ENCODE results near the gene ZSWIM6. TPM values are rescaled to one million over a fixed set of nuclear protein-coding genes. Genes with fewer than 3 reads are reported as not detected.
"Not testable (repeated sequence)": the region's sequence is repeated elsewhere in the genome, so short reads cannot be mapped to it uniquely, and the experiment has no call there.

ZSWIM6 gene
- total and polyA plus RNA-seq, 4 experiments from 2014 or later = 0.23 to 11.3 (median 5.5) TPM

DNA sequence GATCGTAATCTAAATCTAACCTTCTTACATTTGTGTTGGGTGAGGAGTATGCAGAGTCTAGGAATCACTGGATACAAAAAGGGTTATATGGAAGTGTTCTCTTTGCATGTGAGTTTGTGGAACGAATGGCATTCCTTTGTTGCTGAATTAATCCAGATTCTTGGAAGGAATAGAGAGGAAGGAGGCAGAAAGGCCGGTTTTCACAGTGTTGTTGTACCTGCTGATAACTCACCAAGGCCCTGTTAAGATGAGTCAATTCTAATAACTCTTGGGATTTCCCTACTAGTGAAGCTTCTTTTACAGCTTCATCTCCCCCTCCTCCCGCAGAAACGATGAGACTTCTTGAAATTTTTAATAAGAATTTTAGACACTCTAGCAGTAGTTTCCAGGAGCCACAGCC is 84.0 kb downstream of the ZSWIM6 start:
- no peaks in the 10 kb centered on the region for H3K9me3 ChIP-seq (ENCODE audit: control insufficient read depth in 1 of 2, low read length in 2 of 2)
- H3K4me3 ChIP-seq (ENCODE audit: low read length in 2 of 2) = no peak overlapping the region
- intact Hi-C loops (cut with micrococcal nuclease) = no loop called here
- H3K27ac ChIP-seq (ENCODE audit: low read depth, low read length) = no peak overlapping the region
- H3K36me3 ChIP-seq (ENCODE audit: insufficient read depth, low read length) = no peaks in the 10 kb centered on the region
- H3K4me1 Mint-ChIP-seq = peaks cover 15 to 33% (median 29%) of the 10 kb centered on the region in 4 donors
- DNase-seq = no peak
- CTCF ChIA-PET (ENCODE audit: partially characterized antibody) = no interaction called here
- no peaks in the 10 kb centered on the region for H3K27me3 Mint-ChIP-seq
- peaks cover 0 to 2% (median 0%) of the 10 kb centered on the region in 8 donors for H3K9me3 Mint-ChIP-seq
- H3K36me3 Mint-ChIP-seq = no peaks in the 10 kb centered on the region
- peak overlapping the region in 1 of 7 donors; percentile 27 for H3K27ac Mint-ChIP-seq
- no peaks in the 10 kb centered on the region for H3K27me3 ChIP-seq (ENCODE audit: insufficient read depth, low read length)
- POLR2A ChIA-PET (ENCODE audit: partially characterized antibody) = no interaction called here
- H3K4me3 Mint-ChIP-seq = no peak overlapping the region
- H3K4me1 ChIP-seq (ENCODE audit: insufficient read depth, low read length) = no peaks in the 10 kb centered on the region

GRCh38 chr5:61416420-61416819 is 84.4 kb downstream of the ZSWIM6 start:
- CTCF ChIA-PET (ENCODE audit: partially characterized antibody) = no interaction called here
- intact Hi-C loops (cut with micrococcal nuclease) = no loop called here
- POLR2A ChIA-PET (ENCODE audit: partially characterized antibody) = no interaction called here
- Histone ChIP-seq H3K27me3 (ENCODE audit: insufficient read depth, low read length) (no peaks in the 10 kb centered on the region), H3K9me3 (ENCODE audit: control insufficient read depth in 1 of 2, low read length in 2 of 2) (no peaks in the 10 kb centered on the region), H3K4me1 (ENCODE audit: insufficient read depth, low read length) (no peaks in the 10 kb centered on the region), H3K27ac (ENCODE audit: low read depth, low read length) (no peak overlapping the region), H3K4me3 (ENCODE audit: low read length in 2 of 2) (no peak overlapping the region), H3K36me3 (ENCODE audit: insufficient read depth, low read length) (no peaks in the 10 kb centered on the region)
- H3K27me3 Mint-ChIP-seq = no peaks in the 10 kb centered on the region
- peaks cover 15 to 33% (median 29%) of the 10 kb centered on the region in 4 donors for H3K4me1 Mint-ChIP-seq
- H3K36me3 Mint-ChIP-seq = peaks cover 0 to 4% of the 10 kb centered on the region in 2 donors
- H3K9me3 Mint-ChIP-seq = peaks cover 0 to 2% (median 0%) of the 10 kb centered on the region in 8 donors
- peak overlapping the region in 2 of 7 donors; percentile 27 to 52 for H3K27ac Mint-ChIP-seq
- no peak for DNase-seq
- H3K4me3 Mint-ChIP-seq = no peak overlapping the region

DNA sequence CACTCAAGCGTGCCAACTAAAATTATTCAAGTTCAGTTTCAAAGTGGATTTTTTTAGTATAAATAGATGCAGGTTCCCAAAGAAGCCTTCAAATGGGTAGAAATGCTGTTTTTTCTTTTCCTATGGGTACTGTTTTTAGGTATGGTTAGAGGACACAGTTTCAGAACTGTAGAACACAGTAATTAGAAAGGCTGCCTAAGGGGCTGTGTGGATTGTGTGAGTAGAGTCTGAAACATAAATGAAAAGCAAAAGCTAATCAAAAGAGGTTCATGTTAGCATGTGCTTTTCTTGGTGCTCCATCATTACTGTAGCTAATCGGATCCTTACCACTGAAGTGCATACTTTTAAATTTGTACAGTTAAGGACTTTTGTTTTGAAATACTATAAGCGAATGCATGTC is 85.3 kb downstream of the ZSWIM6 start:
- Histone ChIP-seq H3K4me3 (ENCODE audit: low read length in 2 of 2) (no peak overlapping the region), H3K27ac (ENCODE audit: low read depth, low read length) (no peak overlapping the region), H3K9me3 (ENCODE audit: control insufficient read depth in 1 of 2, low read length in 2 of 2) (no peaks in the 10 kb centered on the region), H3K36me3 (ENCODE audit: insufficient read depth, low read length) (no peaks in the 10 kb centered on the region), H3K4me1 (ENCODE audit: insufficient read depth, low read length) (no peaks in the 10 kb centered on the region), H3K27me3 (ENCODE audit: insufficient read depth, low read length) (no peaks in the 10 kb centered on the region)
- Mint-ChIP-seq H3K36me3 (peaks cover 0 to 12% of the 10 kb centered on the region in 2 donors), H3K4me1 (peaks cover 16 to 35% (median 29%) of the 10 kb centered on the region in 4 donors), H3K27me3 (no peaks in the 10 kb centered on the region), H3K4me3 (no peak overlapping the region), H3K9me3 (peaks cover 0 to 5% (median under 1%) of the 10 kb centered on the region in 8 donors), H3K27ac (no peak overlapping the region)
- intact Hi-C loops (cut with micrococcal nuclease) = no loop called here
- ChIA-PET CTCF (ENCODE audit: partially characterized antibody) (no interaction called here), POLR2A (ENCODE audit: partially characterized antibody) (no interaction called here)
- no peak for DNase-seq

GRCh38 chr5:61417851-61418250 is 85.8 kb downstream of the ZSWIM6 start:
- Mint-ChIP-seq H3K9me3 (peaks cover 0 to 5% (median under 1%) of the 10 kb centered on the region in 8 donors), H3K27ac (peak overlapping the region in 1 of 7 donors; percentile 26), H3K27me3 (no peaks in the 10 kb centered on the region), H3K4me3 (no peak overlapping the region), H3K36me3 (peaks cover 0 to 12% of the 10 kb centered on the region in 2 donors), H3K4me1 (peaks cover 17 to 39% (median 32%) of the 10 kb centered on the region in 4 donors)
- CTCF ChIA-PET (ENCODE audit: partially characterized antibody) = no interaction called here
- H3K27me3 ChIP-seq (ENCODE audit: insufficient read depth, low read length) = no peaks in the 10 kb centered on the region
- no peaks in the 10 kb centered on the region for H3K36me3 ChIP-seq (ENCODE audit: insufficient read depth, low read length)
- intact Hi-C loops (cut with micrococcal nuclease) = no loop called here
- no peak for DNase-seq
- H3K9me3 ChIP-seq (ENCODE audit: control insufficient read depth in 1 of 2, low read length in 2 of 2) = no peaks in the 10 kb centered on the region
- H3K4me1 ChIP-seq (ENCODE audit: insufficient read depth, low read length) = no peaks in the 10 kb centered on the region
- H3K27ac ChIP-seq (ENCODE audit: low read depth, low read length) = no peak overlapping the region
- POLR2A ChIA-PET (ENCODE audit: partially characterized antibody) = no interaction called here
- no peak overlapping the region for H3K4me3 ChIP-seq (ENCODE audit: low read length in 2 of 2)

DNA sequence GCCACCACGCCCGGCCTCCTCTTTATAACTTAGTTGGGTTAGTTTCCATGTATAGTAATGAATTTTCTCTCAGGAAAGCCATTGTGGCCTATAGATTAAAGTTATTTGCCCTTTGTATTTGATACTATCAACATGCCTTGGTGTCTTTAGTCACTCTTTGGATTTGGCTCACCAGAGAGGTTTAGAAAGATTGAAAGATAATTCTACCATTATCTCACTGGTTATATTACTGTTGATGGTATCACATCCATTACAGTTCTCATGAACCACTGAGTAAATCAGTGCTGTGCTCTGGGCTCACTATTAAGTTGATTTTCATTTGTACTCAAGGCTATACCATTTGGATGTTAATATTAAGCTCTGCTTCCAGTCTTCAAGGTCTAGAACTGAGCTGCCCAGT is 87.0 kb downstream of the ZSWIM6 start:
- Mint-ChIP-seq H3K9me3 (peaks cover 0 to 5% (median under 1%) of the 10 kb centered on the region in 8 donors), H3K27ac (no peak overlapping the region)
- CTCF ChIA-PET (ENCODE audit: partially characterized antibody) = no interaction called here

DNA sequence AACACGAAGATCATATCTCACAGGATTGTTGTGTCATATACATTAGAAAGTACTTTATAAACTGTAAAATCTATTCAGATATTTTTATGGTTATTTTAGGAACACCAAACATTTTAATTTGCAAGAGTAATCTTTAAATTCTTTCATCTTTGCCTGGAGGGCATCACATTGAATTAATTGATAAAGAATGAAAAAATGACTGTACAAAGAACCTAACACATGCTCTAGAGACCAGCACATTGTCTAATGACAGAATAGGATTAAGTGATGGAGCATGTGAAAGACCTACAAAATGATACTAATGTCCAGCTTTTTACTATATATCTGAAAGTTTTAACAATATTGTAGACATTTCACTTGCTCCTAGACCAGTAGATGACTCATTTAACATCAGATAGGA is 88.0 kb downstream of the ZSWIM6 start:
- peaks cover 22 to 52% (median 35%) of the 10 kb centered on the region in 4 donors for H3K4me1 Mint-ChIP-seq
- H3K27ac Mint-ChIP-seq = no peak overlapping the region
- no peaks in the 10 kb centered on the region for H3K27me3 ChIP-seq (ENCODE audit: insufficient read depth, low read length)
- H3K4me3 ChIP-seq (ENCODE audit: low read length in 2 of 2) = no peak overlapping the region
- H3K4me1 ChIP-seq (ENCODE audit: insufficient read depth, low read length) = peaks cover 10% of the 10 kb centered on the region
- DNase-seq = no peak
- intact Hi-C loops (cut with micrococcal nuclease) = no loop called here
- H3K9me3 Mint-ChIP-seq = peaks cover 0 to 5% (median under 1%) of the 10 kb centered on the region in 8 donors
- H3K36me3 Mint-ChIP-seq = peaks cover 0 to 12% of the 10 kb centered on the region in 2 donors
- POLR2A ChIA-PET (ENCODE audit: partially characterized antibody) = no interaction called here
- H3K36me3 ChIP-seq (ENCODE audit: insufficient read depth, low read length) = no peaks in the 10 kb centered on the region
- no peak overlapping the region for H3K27ac ChIP-seq (ENCODE audit: low read depth, low read length)
- no peak overlapping the region for H3K4me3 Mint-ChIP-seq
- CTCF ChIA-PET (ENCODE audit: partially characterized antibody) = no interaction called here
- H3K9me3 ChIP-seq (ENCODE audit: control insufficient read depth in 1 of 2, low read length in 2 of 2) = no peaks in the 10 kb centered on the region
- no peaks in the 10 kb centered on the region for H3K27me3 Mint-ChIP-seq

More for the DNA sequence above, 87.0 kb downstream of the ZSWIM6 start:
- Mint-ChIP-seq H3K27me3 (no peaks in the 10 kb centered on the region), H3K4me3 (no peak overlapping the region), H3K36me3 (peaks cover 0 to 12% of the 10 kb centered on the region in 2 donors), H3K4me1 (peaks cover 23 to 52% (median 37%) of the 10 kb centered on the region in 4 donors)
- DNase-seq = no peak
- POLR2A ChIA-PET (ENCODE audit: partially characterized antibody) = no interaction called here
- intact Hi-C loops (cut with micrococcal nuclease) = no loop called here
- no peaks in the 10 kb centered on the region for H3K36me3 ChIP-seq (ENCODE audit: insufficient read depth, low read length)
- no peaks in the 10 kb centered on the region for H3K9me3 ChIP-seq (ENCODE audit: control insufficient read depth in 1 of 2, low read length in 2 of 2)
- H3K4me3 ChIP-seq (ENCODE audit: low read length in 2 of 2) = no peak overlapping the region
- H3K4me1 ChIP-seq (ENCODE audit: insufficient read depth, low read length) = peaks cover 10% of the 10 kb centered on the region
- no peak overlapping the region for H3K27ac ChIP-seq (ENCODE audit: low read depth, low read length)
- H3K27me3 ChIP-seq (ENCODE audit: insufficient read depth, low read length) = no peaks in the 10 kb centered on the region

GRCh38 chr5:61421262-61421661 is 89.2 kb downstream of the ZSWIM6 start:
- H3K36me3 ChIP-seq (ENCODE audit: insufficient read depth, low read length); intact Hi-C loops (cut with micrococcal nuclease); H3K4me1 ChIP-seq (ENCODE audit: insufficient read depth, low read length); H3K27me3 Mint-ChIP-seq; DNase-seq; CTCF ChIA-PET (ENCODE audit: partially characterized antibody); POLR2A ChIA-PET (ENCODE audit: partially characterized antibody); H3K27ac ChIP-seq (ENCODE audit: low read depth, low read length); H3K9me3 ChIP-seq (ENCODE audit: control insufficient read depth in 1 of 2, low read length in 2 of 2); H3K27me3 ChIP-seq (ENCODE audit: insufficient read depth, low read length); H3K4me3 ChIP-seq (ENCODE audit: low read length in 2 of 2); H3K4me3 Mint-ChIP-seq; H3K9me3 Mint-ChIP-seq: not testable (repeated sequence)
- Mint-ChIP-seq H3K36me3 (peaks cover 0 to 12% of the 10 kb centered on the region in 2 donors), H3K4me1 (peaks cover 18 to 49% (median 34%) of the 10 kb centered on the region in 4 donors), H3K27ac (peak overlapping the region in 1 of 7 donors; percentile 47)

Data from CD4-positive, alpha-beta memory T cell (primary cell).